ENCODE results near the gene RAPGEF4. TPM values are rescaled to one million over a fixed set of nuclear protein-coding genes. Genes with fewer than 3 reads are reported as not detected.

RAPGEF4 gene
- total RNA-seq, 1 experiment from 2014 or later = 1.4 TPM

DNA sequence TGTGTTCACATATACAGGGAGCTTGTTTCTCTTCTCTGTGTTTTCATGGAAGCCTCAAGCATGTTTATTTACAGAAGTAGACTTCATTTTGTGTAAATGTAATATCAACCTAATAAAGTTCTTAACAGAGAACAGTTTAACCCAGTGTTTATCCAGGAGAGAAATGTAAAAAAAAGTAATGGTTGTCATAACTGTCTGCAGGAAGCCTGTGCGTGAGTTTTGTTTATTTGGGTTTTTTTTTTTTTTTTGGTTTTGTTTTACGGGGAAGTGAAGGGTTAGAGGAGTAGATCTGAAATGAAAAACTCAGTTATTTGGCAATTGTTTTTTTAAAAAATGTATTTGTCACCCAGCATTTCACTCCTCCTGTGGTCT, 124.7 kb downstream of the RAPGEF4 start:
- no peak overlapping the region for H3K4ac ChIP-seq (ENCODE audit: low read depth, low read length)
- H2BK12ac ChIP-seq (ENCODE audit: insufficient read length, low read depth, low read length) = no peak overlapping the region
- no peak overlapping the region for H3K56ac ChIP-seq (ENCODE audit: insufficient read length, low read depth, low read length)
- no peak overlapping the region for H3K18ac ChIP-seq (ENCODE audit: insufficient read length, low read depth, low read length)
- H2BK120ac ChIP-seq (ENCODE audit: low read depth, low read length, poor library complexity, severe bottlenecking) = no peak overlapping the region
- no peak overlapping the region for H3K23ac ChIP-seq (ENCODE audit: insufficient read length, low read depth, low read length)
- H2AK5ac ChIP-seq (ENCODE audit: insufficient read length, low read length) = no peak overlapping the region
- no peak overlapping the region for H3K27ac ChIP-seq (ENCODE audit: insufficient read length, low read depth, low read length)
- Mint-ChIP-seq H3K9me3 (no peaks in the 10 kb centered on the region), H3K4me1 (no peaks in the 10 kb centered on the region; a peak in 2 of 4 replicates), H3K27ac (no peak overlapping the region), H3K36me3 (ENCODE audit: insufficient read depth in 1 of 3, low read depth in 3 of 3) (no peaks in the 10 kb centered on the region), H3K27me3 (ENCODE audit: low read depth) (no peaks in the 10 kb centered on the region; the same call in 1 of the 2 replicates), H3K4me3 (no peak overlapping the region)
- H4K91ac ChIP-seq (ENCODE audit: insufficient read length, low read depth, low read length) = no peak overlapping the region
- no peak overlapping the region for H3T11ph ChIP-seq (ENCODE audit: low read length)
- no peaks in the 10 kb centered on the region for H3K4me1 ChIP-seq (ENCODE audit: insufficient read depth, low read length)
- no peak overlapping the region for H2AFZ ChIP-seq (ENCODE audit: low read length)
- H4K20me1 ChIP-seq (ENCODE audit: control insufficient read depth, insufficient read depth, insufficient read length) = no peaks in the 10 kb centered on the region
- H2BK15ac ChIP-seq (ENCODE audit: low read depth, low read length) = no peak overlapping the region
- H2BK20ac ChIP-seq (ENCODE audit: low read depth, low read length, poor library complexity, severe bottlenecking) = no peak overlapping the region
- TF ChIP-seq, protein P1, sequence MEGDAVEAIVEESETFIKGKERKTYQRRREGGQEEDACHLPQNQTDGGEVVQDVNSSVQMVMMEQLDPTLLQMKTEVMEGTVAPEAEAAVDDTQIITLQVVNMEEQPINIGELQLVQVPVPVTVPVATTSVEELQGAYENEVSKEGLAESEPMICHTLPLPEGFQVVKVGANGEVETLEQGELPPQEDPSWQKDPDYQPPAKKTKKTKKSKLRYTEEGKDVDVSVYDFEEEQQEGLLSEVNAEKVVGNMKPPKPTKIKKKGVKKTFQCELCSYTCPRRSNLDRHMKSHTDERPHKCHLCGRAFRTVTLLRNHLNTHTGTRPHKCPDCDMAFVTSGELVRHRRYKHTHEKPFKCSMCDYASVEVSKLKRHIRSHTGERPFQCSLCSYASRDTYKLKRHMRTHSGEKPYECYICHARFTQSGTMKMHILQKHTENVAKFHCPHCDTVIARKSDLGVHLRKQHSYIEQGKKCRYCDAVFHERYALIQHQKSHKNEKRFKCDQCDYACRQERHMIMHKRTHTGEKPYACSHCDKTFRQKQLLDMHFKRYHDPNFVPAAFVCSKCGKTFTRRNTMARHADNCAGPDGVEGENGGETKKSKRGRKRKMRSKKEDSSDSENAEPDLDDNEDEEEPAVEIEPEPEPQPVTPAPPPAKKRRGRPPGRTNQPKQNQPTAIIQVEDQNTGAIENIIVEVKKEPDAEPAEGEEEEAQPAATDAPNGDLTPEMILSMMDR (conservative IDR thresholded peaks at IDR 0.05) = no peak
- no peaks in the 10 kb centered on the region for H3K79me2 ChIP-seq (ENCODE audit: insufficient read depth, low read length)
- no peaks in the 10 kb centered on the region for H3K23me2 ChIP-seq (ENCODE audit: insufficient read length, low read depth, low read length, poor library complexity, severe bottlenecking)
- H3K79me1 ChIP-seq (ENCODE audit: insufficient read depth, low read depth, low read length, poor library complexity, severe bottlenecking) = no peaks in the 10 kb centered on the region
- DNase-seq = no peak
- no peak overlapping the region for H3K14ac ChIP-seq (ENCODE audit: insufficient read depth, low read length)
- no peak overlapping the region for H3K9ac ChIP-seq (ENCODE audit: extremely low read depth, insufficient read length, low read length)
- WGBS (ENCODE audit: extremely low coverage, insufficient read length, low lambda C conversion rate) = 100% methylated on average over 1 of the region's 2 CpGs
- H4K5ac ChIP-seq (ENCODE audit: insufficient read length, low read depth, low read length) = no peak overlapping the region
- H4K8ac ChIP-seq (replicated peaks; ENCODE audit: insufficient read length, low read depth, low read length) = no peak overlapping the region
- H3K27me3 ChIP-seq (ENCODE audit: insufficient read depth, low read length) = no peaks in the 10 kb centered on the region
- no peaks in the 10 kb centered on the region for H3K9me3 ChIP-seq (ENCODE audit: control insufficient read depth, low read depth, low read length)
- no peak overlapping the region for H3K4me2 ChIP-seq (ENCODE audit: insufficient read depth, insufficient read length, low read length)
- no peak overlapping the region for H2BK5ac ChIP-seq (ENCODE audit: insufficient read length, low read length)
